Measurements from ENCODE around the gene ITPKA.
A peak's percentile ranks its signal among the peaks of the same experiment; 100 is the strongest.

Gene ITPKA

GRCh38 chr15:41535544-41535943, 41.9 kb downstream of the ITPKA start:
- TF ChIP-seq POLR2AphosphoS5 (IDR thresholded peaks at IDR 0.05; ENCODE audit: low read depth) (no peak), CTCF (IDR thresholded peaks at IDR 0.05; ENCODE audit: insufficient read depth, low read length) (no peak), SPI1 (IDR thresholded peaks at IDR 0.05; ENCODE audit: borderline replicate concordance, low read depth) (no peak), GABPA (IDR thresholded peaks at IDR 0.05; ENCODE audit: low read depth) (no peak), REST (IDR thresholded peaks at IDR 0.05; ENCODE audit: insufficient replicate concordance, low read depth) (no peak)
- Histone ChIP-seq H3K27me3 (ENCODE audit: insufficient read depth, poor library complexity, severe bottlenecking) (no peaks in the 10 kb centered on the region), H3K27ac (replicated peaks) (no peak overlapping the region), H3K4me3 (replicated peaks; ENCODE audit: insufficient read depth, low read length) (no peak overlapping the region)
- no peak for DNase-seq (ENCODE audit: low read depth in 1 of 2, low spot score in 1 of 2)

- Histone ChIP-seq H3K27ac (replicated peaks) (no peak overlapping the region), H3K4me3 (replicated peaks; ENCODE audit: insufficient read depth, low read length) (no peak overlapping the region), H3K27me3 (ENCODE audit: insufficient read depth, poor library complexity, severe bottlenecking) (no peaks in the 10 kb centered on the region)
- no peak for TF ChIP-seq GABPA (IDR thresholded peaks at IDR 0.05; ENCODE audit: low read depth)
- TF ChIP-seq CTCF (IDR thresholded peaks at IDR 0.05; ENCODE audit: insufficient read depth, low read length) = no peak
- no peak for TF ChIP-seq POLR2AphosphoS5 (IDR thresholded peaks at IDR 0.05; ENCODE audit: low read depth)
- no peak for DNase-seq (ENCODE audit: low read depth in 1 of 2, low spot score in 1 of 2)
These were observed 43.2 kb downstream of the ITPKA start for GRCh38 chr15:41536866-41537265.

GRCh38 chr15:41543521-41543870, 49.8 kb downstream of the ITPKA start:
- DNase-seq (ENCODE audit: low read depth in 1 of 2, low spot score in 1 of 2) = no peak
- Histone ChIP-seq H3K27me3 (ENCODE audit: insufficient read depth, poor library complexity, severe bottlenecking) (no peaks in the 10 kb centered on the region), H3K27ac (replicated peaks) (peak overlapping the region; percentile 68), H3K4me3 (replicated peaks; ENCODE audit: insufficient read depth, low read length) (peak overlapping the region; percentile 99)
- TF ChIP-seq GABPA (IDR thresholded peaks at IDR 0.05; ENCODE audit: low read depth) = no peak
- no peak for TF ChIP-seq REST (IDR thresholded peaks at IDR 0.05; ENCODE audit: insufficient replicate concordance, low read depth)
- TF ChIP-seq POLR2AphosphoS5 (IDR thresholded peaks at IDR 0.05; ENCODE audit: low read depth) = no peak
- TF ChIP-seq SPI1 (IDR thresholded peaks at IDR 0.05; ENCODE audit: borderline replicate concordance, low read depth) = no peak
- TF ChIP-seq CTCF (IDR thresholded peaks at IDR 0.05; ENCODE audit: insufficient read depth, low read length) = no peak

- Histone ChIP-seq H3K27me3 (ENCODE audit: insufficient read depth, poor library complexity, severe bottlenecking) (no peaks in the 10 kb centered on the region), H3K4me3 (replicated peaks; ENCODE audit: insufficient read depth, low read length) (peak overlapping the region; percentile 99), H3K27ac (replicated peaks) (no peak overlapping the region; the same call in 1 of the 2 replicates)
- TF ChIP-seq SPI1 (IDR thresholded peaks at IDR 0.05; ENCODE audit: borderline replicate concordance, low read depth) = no peak
- no peak for TF ChIP-seq CTCF (IDR thresholded peaks at IDR 0.05; ENCODE audit: insufficient read depth, low read length)
- no peak for TF ChIP-seq REST (IDR thresholded peaks at IDR 0.05; ENCODE audit: insufficient replicate concordance, low read depth)
- no peak for TF ChIP-seq GABPA (IDR thresholded peaks at IDR 0.05; ENCODE audit: low read depth)
- DNase-seq (ENCODE audit: low read depth in 1 of 2, low spot score in 1 of 2) = no peak
These were observed 51.0 kb downstream of the ITPKA start for GRCh38 chr15:41544650-41545015.
